ENCODE data around the gene GDI1. TPM values are rescaled to one million over a fixed set of nuclear protein-coding genes. Genes with fewer than 3 reads are reported as not detected.

GDI1 gene
- total and polyA plus RNA-seq, 2 of the 4 experiments (the other 2 are of a cell fraction), result 113 to 291 TPM

DNA sequence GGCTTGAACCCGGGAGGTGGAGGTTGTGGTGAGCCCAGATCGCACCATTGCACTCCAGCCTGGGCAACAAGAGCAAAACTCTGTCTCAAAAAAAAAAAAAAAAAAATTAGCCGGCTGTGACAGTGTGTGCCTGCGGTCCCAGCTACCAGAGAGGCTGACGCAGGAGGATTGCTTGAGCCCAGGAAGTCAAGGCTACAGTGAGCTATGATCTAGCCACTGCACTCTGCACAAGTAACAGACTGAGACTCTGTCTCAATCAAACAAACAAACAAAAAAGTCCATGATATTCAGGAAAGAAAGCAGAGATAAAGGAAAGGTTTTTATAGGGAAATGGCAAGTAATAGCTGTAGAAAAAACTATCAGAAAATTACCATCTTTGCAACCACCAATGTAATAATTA lies 44.2 kb downstream of the GDI1 start:
- no peak overlapping the region for H2AFZ ChIP-seq (replicated peaks; ENCODE audit: low read length, poor library complexity)
- H2BK20ac ChIP-seq (ENCODE audit: low read depth, low read length), result no peak overlapping the region
- H3K4me1 ChIP-seq (ENCODE audit: control insufficient read depth, insufficient read depth, low read length), result peaks cover 2% of the 10 kb centered on the region; the same call in 1 of the 2 replicates
- peaks cover 3 to 15% of the 10 kb centered on the region in 2 experiments; a peak in 3 of 4 replicates for H3K79me1 ChIP-seq (ENCODE audit: low read depth in 1 of 2, low read length in 2 of 2)
- H3K27me3 ChIP-seq (ENCODE audit: control insufficient read depth, insufficient read depth, low read length), result no peaks in the 10 kb centered on the region
- H3K18ac ChIP-seq (ENCODE audit: low read depth, low read length), result no peak overlapping the region
- no peak for ATAC-seq (ENCODE audit: low read depth)
- H3K4me2 ChIP-seq (ENCODE audit: low read depth, low read length), result no peak overlapping the region
- H3K56ac ChIP-seq (ENCODE audit: extremely low read depth, insufficient read depth, low read length), result no peak overlapping the region
- H2BK120ac ChIP-seq (ENCODE audit: low read depth, low read length), result no peak overlapping the region
- dilution Hi-C loops (cut with HindIII; ENCODE audit: low sequenced_read_pairs, unreplicated experiment), result no loop called here
- no peak overlapping the region for H4K91ac ChIP-seq (ENCODE audit: insufficient read depth, low read depth, low read length)
- no peak overlapping the region for H3K9ac ChIP-seq (ENCODE audit: low read depth, low read length)
- no peak overlapping the region for H4K8ac ChIP-seq (ENCODE audit: low read depth in 2 of 2, low read length in 2 of 2)
- no peak for TF ChIP-seq SMC3 (IDR thresholded peaks at IDR 0.05; ENCODE audit: low read depth, low read length)
- no peak for TF ChIP-seq POLR2A (IDR thresholded peaks at IDR 0.05; ENCODE audit: low read depth, low read length)
- TF ChIP-seq FOS (IDR thresholded peaks at IDR 0.05; ENCODE audit: low read depth, low read length), result no peak
- no peak for TF ChIP-seq USF2 (IDR thresholded peaks at IDR 0.05; ENCODE audit: low read depth, low read length)
- no peak for TF ChIP-seq RAD21 (IDR thresholded peaks at IDR 0.05; ENCODE audit: low read length)
- TF ChIP-seq ELK1 (IDR thresholded peaks at IDR 0.05; ENCODE audit: borderline replicate concordance, low read depth, low read length), result no peak
- TF ChIP-seq MAFK (IDR thresholded peaks at IDR 0.05; ENCODE audit: low read depth, low read length), result no peak
- no peak for TF ChIP-seq RFX5 (IDR thresholded peaks at IDR 0.05; ENCODE audit: low read depth, low read length)
- no peak for TF ChIP-seq NFE2L2 (IDR thresholded peaks at IDR 0.05; ENCODE audit: low read depth, low read length)
- no peak for TF ChIP-seq MXI1 (IDR thresholded peaks at IDR 0.05; ENCODE audit: borderline replicate concordance, low read depth, low read length)
- no peak for TF ChIP-seq CHD1 (IDR thresholded peaks at IDR 0.05; ENCODE audit: low read depth, low read length)
- no peak for TF ChIP-seq CEBPB (IDR thresholded peaks at IDR 0.05; ENCODE audit: low read depth, low read length)
- no peak for TF ChIP-seq BHLHE40 (IDR thresholded peaks at IDR 0.05; ENCODE audit: low read depth, low read length)
- no peak for TF ChIP-seq RCOR1 (IDR thresholded peaks at IDR 0.05; ENCODE audit: insufficient replicate concordance, low read length)
- TF ChIP-seq MAZ (IDR thresholded peaks at IDR 0.05; ENCODE audit: borderline replicate concordance, low read depth, low read length), result no peak
- TF ChIP-seq CTCF (conservative IDR thresholded peaks at IDR 0.05; ENCODE audit: low read depth, low read length), result no peak
- H3K4ac ChIP-seq (ENCODE audit: low read depth, low read length), result no peak overlapping the region
- in situ Hi-C loops (cut with MboI; ENCODE audit: low sequenced_read_pairs), result no loop called here
- no CpG with 5 or more reads among the region's 5 CpGs for WGBS, 2 experiments (ENCODE audit: extremely low coverage in 2 of 2, insufficient read length in 1 of 2)
- BruUV-seq (replicated peaks), result no TSS peak
- peaks cover 12% of the 10 kb centered on the region; the same call in 1 of the 2 replicates for H3K36me3 ChIP-seq (ENCODE audit: control insufficient read depth, insufficient read depth, low read length)
- no peak overlapping the region for H4K5ac ChIP-seq (ENCODE audit: low read depth, low read length)
- POLR2A ChIA-PET (ENCODE audit: unreplicated experiment), result no interaction called here
- CTCF ChIA-PET, result no interaction called here
- H2AK5ac ChIP-seq (ENCODE audit: low read depth, low read length), result no peak overlapping the region
- H3K27ac ChIP-seq (ENCODE audit: insufficient read depth, low read length), result no peak overlapping the region
- no peak for DNase-seq
- no peak overlapping the region for H3K23ac ChIP-seq (ENCODE audit: low read depth, low read length)
- H3K9me3 ChIP-seq (ENCODE audit: control insufficient read depth, insufficient read depth, low read length), result no peaks in the 10 kb centered on the region
- H3K14ac ChIP-seq (replicated peaks; ENCODE audit: low read depth, low read length), result no peak overlapping the region
- peaks cover 4% of the 10 kb centered on the region for H4K20me1 ChIP-seq (ENCODE audit: insufficient read depth, low read length)
- no peak overlapping the region for H2BK5ac ChIP-seq (ENCODE audit: low read depth, low read length, poor library complexity, severe bottlenecking)
- H2BK15ac ChIP-seq (ENCODE audit: low read depth, low read length), result no peak overlapping the region
- no peak overlapping the region for H3K4me3 ChIP-seq (ENCODE audit: insufficient read depth, low read depth, low read length)
- intact Hi-C loops (cut with micrococcal nuclease), result no loop called here
- no peak overlapping the region for H2AK9ac ChIP-seq (replicated peaks; ENCODE audit: low read depth, low read length, poor library complexity)
- no peaks in the 10 kb centered on the region for H3K9me1 ChIP-seq (ENCODE audit: insufficient read depth, low read length)
